PC-3 (cell line): Measurements from ENCODE around the gene NPEPL1.

Source experiments
- EZH2phosphoT487 ChIP-seq: fragments of 300-600 bp; sonication (generic); IDR thresholded peaks from 2 replicates; pipeline ENCODE4 v1.6.1; 2018; ENCODE audit warnings: mild to moderate bottlenecking, antibody characterized with exemption, low read length, borderline replicate concordance
- TF ChIP-seq, protein P1 (sequence below): fragments of 300-600 bp; sonication (generic); conservative IDR thresholded peaks from 2 replicates; pipeline ENCODE4 v1.5.1; 2017; ENCODE audit warnings: antibody characterized with exemption, low read depth, mild to moderate bottlenecking, low read length

DNA sequence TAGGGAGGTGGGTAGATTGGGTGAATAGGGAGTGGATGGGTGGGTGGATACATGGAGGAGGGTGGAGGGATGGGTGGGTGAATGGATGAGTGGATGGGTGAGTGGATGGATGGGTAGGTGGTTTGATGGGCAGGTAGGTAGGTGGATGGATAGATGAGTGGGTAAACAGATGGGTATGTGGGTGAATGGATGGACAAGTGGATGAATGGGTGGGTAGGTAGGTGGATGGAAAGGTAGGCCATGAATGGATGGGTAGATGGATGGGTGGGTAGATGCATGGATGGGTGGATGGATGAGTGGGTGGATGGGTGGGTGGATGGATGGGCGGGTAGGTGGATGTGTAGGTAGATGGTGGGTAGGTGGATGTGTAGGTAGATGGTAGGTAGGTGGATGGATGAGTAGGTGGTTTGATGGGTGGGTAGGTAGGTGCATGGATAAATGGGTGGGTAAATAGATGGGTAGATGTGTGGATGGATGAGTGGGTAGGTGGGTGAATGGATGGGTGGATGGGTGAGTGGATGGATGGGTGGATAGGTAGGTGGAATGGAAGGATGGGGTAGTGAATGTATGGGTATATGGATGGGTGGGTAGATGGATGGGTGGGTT is 51.4 kb downstream of the NPEPL1 start:
- TF ChIP-seq, protein P1, sequence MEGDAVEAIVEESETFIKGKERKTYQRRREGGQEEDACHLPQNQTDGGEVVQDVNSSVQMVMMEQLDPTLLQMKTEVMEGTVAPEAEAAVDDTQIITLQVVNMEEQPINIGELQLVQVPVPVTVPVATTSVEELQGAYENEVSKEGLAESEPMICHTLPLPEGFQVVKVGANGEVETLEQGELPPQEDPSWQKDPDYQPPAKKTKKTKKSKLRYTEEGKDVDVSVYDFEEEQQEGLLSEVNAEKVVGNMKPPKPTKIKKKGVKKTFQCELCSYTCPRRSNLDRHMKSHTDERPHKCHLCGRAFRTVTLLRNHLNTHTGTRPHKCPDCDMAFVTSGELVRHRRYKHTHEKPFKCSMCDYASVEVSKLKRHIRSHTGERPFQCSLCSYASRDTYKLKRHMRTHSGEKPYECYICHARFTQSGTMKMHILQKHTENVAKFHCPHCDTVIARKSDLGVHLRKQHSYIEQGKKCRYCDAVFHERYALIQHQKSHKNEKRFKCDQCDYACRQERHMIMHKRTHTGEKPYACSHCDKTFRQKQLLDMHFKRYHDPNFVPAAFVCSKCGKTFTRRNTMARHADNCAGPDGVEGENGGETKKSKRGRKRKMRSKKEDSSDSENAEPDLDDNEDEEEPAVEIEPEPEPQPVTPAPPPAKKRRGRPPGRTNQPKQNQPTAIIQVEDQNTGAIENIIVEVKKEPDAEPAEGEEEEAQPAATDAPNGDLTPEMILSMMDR, result no peak
- no peak for TF ChIP-seq EZH2phosphoT487
